NOMO-1 treated with DMSO at 0.1 percent for 48 hours (cell line): Measurements from ENCODE around the gene KIF3A.

ENCODE experiments used
- DNase-seq: peaks from one replicate; lab custom pipeline; 2025; ENCODE audit not compliant: unreplicated experiment; lab: John Stamatoyannopoulos, UW

The KIF3A gene

GRCh38 chr5:132679166-132679565 is 58.2 kb downstream of the KIF3A start:
- DNase-seq, result no peak

DNA sequence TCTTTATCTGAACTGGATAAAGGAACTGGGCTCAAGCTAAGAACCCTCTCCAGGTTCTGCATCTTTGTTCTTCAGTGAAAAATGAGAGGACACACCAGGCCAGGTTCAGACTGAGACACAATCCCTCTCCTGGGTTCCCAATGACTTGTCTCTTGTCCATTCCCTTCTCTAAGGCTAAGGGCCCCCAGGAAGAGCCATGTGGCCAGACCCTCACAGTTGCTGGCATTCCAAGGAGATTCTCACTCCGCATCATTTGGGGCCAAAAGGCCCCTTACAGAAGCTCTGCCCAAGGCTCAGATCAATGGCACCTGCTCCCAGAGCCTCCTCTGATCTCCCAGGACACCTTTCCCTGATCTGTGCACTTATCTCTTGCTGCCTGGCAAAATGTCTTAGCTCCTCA is 58.6 kb downstream of the KIF3A start:
- no peak for DNase-seq

- DNase-seq, result no peak
Measured at GRCh38 chr5:132677682-132678400, 59.5 kb downstream of the KIF3A start.

- no peak for DNase-seq
Measured at GRCh38 chr5:132677191-132677590, 60.2 kb downstream of the KIF3A start.

GRCh38 chr5:132675936-132676689 is 61.2 kb downstream of the KIF3A start:
- DNase-seq, result no peak

DNA sequence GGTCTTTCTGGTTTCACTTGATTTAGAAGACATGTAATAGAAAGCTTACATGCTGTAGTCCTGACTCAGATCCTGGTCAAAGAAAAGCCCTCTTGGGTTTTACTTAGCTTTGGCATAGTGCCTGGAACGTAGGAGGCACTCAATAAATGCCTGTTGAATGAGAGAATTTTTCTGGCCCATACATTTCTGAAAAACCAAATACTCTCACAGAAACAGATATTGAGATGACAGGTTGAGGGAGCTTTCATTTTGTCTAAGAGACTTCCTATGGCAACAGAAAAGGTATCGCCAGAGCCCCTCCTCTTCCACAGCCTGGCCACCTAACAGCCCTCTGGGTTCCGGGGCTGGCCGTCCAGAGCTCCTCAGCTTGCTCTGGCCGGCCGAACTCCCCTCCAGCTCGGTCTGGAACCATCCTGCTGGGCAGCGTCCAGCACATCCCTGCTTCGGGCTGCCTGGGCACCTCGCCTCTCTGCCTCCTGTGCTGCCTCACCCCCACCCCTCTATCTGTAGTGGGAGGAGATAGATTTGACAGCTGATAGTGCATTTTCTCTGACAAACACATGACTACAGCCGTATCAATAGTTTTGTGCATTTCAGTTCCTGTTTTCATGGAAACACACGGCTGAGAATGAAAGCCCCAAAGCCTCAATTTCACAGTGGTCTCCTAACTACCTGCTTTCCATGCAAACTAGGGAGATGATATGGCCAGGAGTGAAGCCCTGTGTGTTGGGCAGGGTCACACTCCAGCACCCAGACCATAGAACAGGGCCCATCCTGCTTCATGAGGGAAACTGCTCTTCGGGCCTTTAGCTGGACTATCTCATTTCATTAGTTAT is 62.5 kb downstream of the KIF3A start:
- no peak for DNase-seq

- no peak for DNase-seq
Measured at GRCh38 chr5:132673939-132674630, 63.3 kb downstream of the KIF3A start, which contains the start of gene IL4. Gene IL4, plus strand, starts transcription at chr5:132673989. Its CDS starts 62 bp downstream, at chr5:132674051.

GRCh38 chr5:132673488-132673887 is 63.9 kb downstream of the KIF3A start:
- no peak for DNase-seq

GRCh38 chr5:132671000-132671399 is 66.3 kb downstream of the KIF3A start:
- DNase-seq, result no peak

DNA sequence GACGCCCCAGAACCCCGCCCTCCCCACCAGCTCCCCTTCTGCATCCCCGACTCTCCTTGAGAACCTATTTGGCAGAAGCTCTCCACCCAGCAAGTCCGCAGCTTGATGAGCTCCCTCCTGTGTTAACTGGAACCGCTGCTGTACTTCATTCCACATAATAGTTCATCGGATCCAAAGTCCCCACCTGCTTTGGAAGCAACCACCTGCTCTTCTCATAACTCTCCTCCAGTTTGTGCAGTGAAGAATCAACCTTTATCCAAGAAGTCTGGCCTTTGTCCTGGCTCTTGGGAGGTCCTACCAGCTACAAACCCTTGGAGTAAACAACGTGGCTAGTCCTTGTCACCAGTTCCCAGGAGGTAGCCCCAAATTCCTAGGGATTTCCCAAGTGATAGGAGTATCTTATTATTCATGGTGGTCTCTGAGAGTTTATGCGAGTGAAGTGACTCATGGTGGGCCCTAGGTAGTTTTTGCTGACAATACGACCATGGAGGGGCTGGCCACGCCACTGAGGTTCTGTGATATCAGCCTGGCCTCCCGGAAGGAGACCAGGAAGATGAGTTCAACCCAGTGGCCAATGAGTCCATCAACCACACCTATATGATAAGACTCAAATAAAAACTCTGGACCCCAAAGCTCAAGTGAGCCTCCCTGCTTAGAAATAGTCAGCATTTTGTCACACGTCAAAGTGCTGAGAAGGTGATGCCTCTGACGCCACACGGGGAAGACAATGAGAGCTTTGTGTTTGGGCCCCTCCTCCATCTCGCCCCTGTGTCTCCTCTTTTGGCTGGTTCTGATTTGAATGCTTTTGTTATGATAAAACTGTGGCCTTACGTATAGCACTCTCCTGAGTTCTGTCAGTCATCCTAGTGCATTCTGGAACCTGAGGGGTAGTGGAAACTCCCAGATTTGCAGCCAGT is 67.1 kb downstream of the KIF3A start:
- no peak for DNase-seq

GRCh38 chr5:132669455-132669820 is 67.9 kb downstream of the KIF3A start:
- DNase-seq, result no peak

DNA sequence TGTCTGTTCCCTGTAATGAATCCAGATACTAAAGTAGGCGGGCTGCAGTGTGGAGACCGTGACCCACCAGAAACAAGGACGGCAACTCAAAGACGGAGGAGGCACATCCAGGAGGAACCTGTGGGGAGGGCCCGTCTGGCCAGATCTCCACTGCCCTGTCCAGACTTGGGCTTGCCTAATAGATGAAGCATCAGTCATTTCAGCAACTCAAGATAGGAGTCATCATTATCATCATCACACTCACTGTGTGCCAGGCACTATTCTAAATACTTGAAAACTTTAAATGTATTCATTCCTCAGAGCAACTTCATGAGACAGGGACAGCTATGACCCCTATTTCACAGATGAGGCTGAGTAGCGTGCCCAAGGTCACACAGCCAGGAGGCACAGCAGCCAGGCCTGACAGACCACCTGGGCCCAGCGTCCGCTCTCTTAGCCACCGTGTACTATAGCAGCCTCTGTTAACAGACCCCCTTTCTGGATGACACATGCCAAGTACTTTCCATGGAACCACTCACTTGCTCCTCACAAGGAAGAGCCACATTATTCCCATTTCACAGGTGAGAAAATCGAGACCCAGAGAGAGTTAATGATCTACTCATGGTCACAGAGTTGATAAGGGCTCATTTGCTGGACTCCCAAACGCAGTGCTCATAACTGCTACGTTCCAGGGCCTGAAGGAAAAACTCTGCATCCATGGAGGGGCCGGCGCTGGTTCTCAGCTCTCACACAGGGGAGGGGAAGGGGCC is 68.5 kb downstream of the KIF3A start:
- no peak for DNase-seq

- no peak for DNase-seq
Measured at GRCh38 chr5:132667761-132668705, 69.3 kb downstream of the KIF3A start.

DNA sequence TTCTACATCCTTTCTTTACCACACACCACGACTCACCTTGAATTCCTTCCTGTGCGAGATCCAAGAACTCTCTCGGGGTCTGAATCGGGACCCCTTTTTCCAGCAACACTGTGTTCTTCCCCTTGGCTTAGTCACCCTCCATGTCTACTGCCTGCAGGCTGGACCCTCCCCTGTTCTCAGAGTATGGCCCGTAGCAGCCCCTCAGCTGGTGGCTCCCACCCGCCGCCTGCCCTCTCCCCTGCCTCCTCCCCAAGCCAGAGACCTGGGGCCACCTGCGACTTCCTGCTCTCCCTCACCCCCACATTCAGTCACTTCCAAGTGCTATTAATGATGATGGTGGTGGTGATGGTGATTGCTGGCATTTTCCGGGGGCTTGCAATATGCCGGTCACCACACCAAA is 70.0 kb downstream of the KIF3A start:
- DNase-seq, result no peak

DNA sequence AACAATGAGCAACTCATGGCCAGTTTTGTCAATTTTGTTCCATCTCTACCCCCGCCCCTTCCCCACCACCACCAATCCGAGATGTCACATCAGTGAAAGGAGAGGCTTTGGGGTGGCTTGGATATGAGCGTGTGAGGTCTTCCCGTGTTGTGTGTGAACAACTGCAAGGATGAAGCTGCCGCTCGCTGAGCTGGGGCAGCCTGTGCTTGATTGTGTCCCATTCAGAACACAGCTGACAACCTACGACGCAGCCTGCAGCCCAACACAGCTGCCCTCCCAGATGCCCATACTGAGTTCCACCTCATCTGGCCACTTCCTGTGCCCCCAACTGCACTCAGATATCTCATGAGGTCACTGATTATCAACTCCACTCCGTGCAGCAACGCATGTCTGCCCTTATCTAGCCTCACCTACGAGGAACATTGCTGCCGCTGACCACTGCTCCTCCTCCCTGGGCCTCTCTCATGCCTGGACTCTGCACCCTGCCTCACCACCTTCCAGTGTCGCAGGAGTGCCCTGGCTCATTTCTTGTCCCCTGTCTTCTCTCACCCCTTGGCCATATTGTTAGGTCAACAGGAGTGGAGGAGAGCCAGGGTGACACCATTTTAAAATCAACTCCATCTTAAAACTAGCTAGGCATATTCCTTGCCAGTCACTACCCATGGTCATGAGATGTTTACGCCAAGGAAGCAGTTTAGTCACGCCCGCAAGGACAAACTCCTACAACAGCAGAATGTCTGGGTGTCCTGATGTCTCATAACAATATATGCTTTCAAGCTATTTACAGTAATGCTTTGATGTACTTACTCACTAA is 70.8 kb downstream of the KIF3A start:
- no peak for DNase-seq

- DNase-seq, result no peak
Measured at GRCh38 chr5:132665574-132666080, 71.7 kb downstream of the KIF3A start.

DNA sequence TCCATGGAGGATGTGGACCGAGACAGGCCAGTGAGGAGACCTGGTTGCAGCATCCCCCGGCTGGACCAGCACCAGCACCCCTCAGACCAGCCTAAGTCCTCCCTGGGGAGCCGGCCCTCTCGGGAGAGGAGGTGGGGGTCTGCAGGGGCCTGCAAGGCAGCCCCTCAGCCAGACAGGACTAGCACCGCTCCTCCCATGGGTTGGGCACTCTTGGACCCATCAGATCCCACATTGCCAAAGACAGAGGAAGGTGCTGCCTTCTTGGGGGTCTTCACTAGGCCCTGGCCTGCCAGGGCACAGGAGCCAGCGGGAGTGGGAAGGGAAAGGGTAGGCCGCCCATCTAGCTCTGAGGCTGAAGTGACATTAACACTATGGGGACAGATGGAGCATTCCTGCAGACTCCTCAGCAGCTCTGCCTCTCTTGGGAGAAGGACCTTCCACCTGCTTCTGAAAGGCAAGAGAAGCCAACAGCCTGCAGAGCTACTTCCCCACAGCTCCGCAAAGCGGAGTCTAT is 72.6 kb downstream of the KIF3A start:
- no peak for DNase-seq
